ENCODE measurements around the gene RALGDS.
"Not testable (repeated sequence)": the region's sequence is repeated elsewhere in the genome, so short reads cannot be mapped to it uniquely, and the experiment has no call there.

Gene RALGDS

DNA sequence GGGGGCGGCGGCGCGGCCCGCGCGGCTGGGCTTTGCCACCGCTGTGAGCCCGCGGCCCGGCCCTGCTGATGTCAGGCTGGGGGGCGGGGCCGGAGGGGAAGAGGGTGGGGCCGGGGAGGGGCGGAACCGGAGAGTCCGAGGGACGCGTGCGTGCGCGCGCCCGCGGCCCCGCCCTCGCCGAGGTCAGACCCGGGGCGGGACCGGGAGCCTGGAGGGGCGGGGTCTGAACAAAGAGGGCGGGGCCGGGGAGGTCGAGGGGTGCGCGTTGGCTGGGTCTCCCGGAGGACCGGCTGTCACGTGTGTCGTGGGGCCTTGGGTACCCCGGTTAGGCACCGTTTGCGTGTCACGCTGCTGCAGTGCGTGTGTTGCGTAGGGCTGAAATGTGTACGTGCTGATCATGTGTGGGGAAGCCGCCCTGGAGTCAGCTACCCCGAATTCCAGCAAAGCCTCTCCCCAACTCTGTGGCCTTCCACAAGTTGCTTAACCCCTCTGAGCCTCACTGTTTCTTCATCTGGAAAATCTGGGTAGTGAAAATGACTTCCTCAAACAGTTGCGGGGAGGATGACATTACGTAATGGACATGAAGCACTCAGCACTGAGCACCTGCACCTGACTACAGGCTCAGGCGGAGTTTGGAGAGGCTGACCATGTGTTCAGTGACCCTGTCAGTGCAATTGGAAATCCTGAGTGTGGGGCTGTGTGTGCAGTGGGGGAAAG lies at the start of gene RALGDS:
Gene RALGDS (minus strand): TSS at position 43 of the 717 bp plus-strand sequence. CDS start 86 bp downstream, outside the sequence.
- peak; percentile 79 to 82 for DNase-seq (ENCODE audit: low read depth in 2 of 2)

DNA sequence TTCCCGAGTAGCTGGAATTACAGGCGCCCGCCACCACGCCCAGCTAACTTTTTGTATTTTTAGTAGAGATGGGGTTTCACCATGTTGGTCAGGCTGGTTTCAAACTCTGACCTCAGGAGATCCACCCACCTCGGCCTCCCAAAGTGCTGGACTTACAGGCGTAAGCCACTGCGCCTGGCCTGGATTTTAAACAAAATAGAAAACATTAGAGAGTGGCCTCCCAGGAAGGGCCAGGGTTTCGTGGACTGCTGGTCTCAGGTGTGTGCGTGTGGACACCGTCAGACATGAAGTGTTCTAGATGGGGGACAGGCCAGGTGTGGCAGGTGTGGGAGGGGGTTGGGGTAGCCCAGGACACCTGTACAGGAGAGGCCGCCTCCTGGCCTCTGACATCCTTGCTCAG lies 49.7 kb upstream of the RALGDS start:
- no peak for DNase-seq (ENCODE audit: low read depth in 2 of 2)

DNA sequence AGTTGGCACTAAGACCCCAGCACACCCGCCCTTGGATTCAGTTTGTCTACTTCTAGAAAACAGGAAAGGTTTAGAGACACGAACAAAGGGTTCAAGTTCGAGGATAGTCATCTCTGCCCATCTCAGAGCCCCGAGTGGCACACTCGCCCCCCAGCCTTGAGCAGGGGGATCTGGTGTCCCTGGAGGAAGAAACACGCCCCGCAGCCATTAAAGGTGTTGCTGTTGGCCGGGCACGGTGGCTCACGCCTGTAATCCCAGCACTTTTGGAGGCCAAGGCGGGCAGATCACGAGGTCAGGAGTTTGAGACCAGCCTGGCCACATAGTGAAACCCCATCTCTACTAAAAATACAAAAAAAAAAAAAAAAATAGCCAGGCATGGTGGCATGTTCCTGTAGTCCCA lies 48.6 kb upstream of the RALGDS start:
- DNase-seq (ENCODE audit: low read depth in 2 of 2) = not testable (repeated sequence)

DNA sequence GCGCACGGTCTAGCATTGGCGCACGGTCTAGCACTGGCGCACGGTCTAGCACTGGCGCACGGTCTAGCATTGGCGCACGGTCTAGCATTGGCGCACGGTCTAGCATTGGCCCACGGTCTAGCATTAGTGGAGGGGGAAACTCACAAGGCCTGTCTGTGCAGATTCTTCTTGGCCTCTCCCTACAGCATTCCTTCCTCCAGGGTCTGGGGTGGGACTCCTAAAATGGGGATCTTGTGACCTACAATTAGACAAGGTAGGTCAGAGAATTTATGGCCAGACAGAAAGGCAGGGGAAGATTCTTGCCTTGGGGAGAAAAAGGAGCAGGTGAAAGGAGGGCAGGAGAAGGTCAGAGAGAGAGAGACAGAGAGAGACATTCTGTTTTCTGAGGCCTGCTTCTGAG lies 48.1 kb upstream of the RALGDS start:
- no peak for DNase-seq (ENCODE audit: low read depth in 2 of 2)

DNA sequence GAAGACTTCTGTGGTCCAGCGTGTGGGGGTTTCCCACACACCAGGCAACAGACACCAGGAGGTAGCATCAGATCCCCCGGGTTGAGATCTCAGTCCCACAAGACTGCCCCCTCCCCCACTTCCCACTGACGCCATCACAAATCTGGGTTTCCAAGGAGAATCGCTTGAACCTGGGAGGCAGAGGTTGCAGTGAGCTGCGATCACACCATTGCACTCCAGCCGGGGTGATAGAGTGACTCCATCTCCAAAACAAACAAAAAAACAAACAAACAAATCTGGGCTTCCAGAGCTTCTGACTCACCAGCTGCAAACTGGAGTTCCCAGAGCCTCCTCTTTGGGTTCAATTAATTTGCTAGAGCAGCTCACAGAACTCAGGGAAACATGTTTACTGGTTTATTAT lies 47.4 kb upstream of the RALGDS start:
- no peak for DNase-seq (ENCODE audit: low read depth in 2 of 2)

DNA sequence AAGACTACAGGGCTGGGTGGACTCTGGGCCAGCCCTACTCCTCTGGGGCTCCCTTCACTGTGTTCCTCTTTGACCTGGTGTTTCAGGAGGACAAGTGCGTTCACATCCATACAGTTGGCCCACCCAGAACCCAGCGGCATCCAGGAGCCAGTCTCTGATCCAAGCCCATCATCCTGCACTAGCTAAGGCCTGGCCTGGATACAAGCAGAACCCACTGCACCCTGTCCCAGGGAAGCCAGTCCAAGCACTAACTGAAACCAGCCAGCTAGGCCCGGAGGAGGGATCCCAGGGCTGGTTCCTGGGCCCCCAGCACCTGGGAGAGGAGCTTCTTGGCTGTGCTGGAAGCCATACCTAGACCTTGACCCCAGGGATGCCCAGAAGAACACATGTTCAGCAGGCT lies 46.7 kb upstream of the RALGDS start:
- DNase-seq (ENCODE audit: low read depth in 2 of 2) = no peak

DNA sequence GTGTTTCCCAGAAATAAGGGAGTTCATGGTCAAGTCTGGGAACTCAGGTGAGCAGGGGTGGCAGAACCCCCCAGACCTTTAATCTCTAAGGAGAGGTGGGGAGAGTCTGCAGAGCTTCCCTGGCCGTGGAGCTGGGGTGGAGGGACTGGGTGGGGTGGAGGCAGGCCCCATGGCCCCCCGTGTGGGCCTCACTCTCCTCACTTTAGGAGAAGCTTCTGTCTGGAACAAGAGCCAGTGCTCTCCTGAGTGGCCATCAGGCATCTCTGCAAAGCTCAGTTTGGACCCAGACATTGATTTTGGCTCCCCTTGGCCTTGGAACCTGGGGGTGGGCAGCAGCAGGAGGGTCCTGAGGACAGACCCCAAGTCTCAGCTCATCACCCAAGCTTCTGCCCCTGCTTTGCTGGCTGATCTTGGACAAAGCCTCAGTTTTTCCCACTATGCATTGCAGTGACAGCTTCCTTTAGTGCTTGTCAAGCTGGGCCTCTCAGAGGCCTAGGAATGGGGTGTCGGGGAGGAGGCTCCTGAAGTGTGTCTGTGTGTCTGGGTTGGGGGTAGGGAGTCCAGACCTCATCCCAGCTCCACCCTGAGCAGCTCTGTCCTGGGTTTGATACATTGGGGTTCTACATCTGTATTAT lies 46.2 kb upstream of the RALGDS start:
- DNase-seq (ENCODE audit: low read depth in 2 of 2) = no peak

DNA sequence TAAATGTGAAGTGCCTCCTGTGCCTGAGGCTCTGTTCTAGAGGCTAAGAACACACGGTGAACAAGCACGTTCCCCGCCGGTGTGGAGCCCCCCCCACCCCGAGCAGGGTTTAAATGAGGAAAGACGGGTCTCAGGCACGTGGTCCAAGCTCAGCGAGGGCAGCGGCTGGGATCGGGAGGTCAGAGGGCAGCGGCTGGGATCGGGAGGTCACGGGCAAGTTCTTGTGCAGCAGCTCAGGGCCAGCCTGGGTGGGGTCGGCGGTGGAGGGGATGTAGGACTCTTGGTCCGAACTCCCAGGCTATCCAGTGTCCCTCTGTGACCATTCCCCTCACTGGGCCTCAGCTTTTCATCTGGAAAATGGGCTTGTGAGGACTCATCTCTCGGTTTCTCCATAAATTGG lies 45.4 kb upstream of the RALGDS start:
- DNase-seq (ENCODE audit: low read depth in 2 of 2) = no peak

DNA sequence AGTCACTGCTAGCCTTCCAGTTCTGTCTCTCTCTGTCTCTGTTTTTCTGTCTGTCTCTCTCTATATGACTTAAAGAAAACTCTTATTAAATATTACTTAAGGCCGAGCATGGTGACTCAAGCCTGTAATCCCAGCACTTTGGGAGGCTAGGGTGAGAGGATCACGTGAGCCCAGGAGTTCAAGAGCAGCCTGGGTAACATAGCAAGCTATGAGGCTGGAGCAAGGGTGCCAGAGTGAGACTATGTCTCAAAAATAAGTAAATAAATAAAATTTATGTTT lies 44.4 kb upstream of the RALGDS start:
- no peak for DNase-seq (ENCODE audit: low read depth in 2 of 2)

DNA sequence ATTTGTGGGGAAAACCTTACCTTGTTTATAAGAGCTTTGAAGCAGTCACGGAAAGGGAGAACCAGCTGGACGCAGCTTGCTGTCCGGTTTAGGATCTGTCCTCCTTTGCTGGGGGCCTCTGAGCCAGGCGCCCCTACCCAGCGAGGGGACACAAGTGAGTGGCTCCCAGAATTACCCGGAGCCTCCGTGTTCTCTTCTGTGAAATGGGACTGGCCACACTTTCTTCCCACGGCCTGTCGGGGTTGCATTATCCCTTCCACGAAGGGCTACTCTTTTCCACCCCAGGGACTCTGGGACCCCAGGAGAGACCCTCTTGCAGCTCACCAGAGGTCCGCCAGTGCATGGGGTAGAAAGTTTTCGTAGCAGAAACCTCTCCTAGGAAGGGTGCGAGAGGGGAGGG lies 43.2 kb upstream of the RALGDS start:
- no peak for DNase-seq (ENCODE audit: low read depth in 2 of 2)

DNA sequence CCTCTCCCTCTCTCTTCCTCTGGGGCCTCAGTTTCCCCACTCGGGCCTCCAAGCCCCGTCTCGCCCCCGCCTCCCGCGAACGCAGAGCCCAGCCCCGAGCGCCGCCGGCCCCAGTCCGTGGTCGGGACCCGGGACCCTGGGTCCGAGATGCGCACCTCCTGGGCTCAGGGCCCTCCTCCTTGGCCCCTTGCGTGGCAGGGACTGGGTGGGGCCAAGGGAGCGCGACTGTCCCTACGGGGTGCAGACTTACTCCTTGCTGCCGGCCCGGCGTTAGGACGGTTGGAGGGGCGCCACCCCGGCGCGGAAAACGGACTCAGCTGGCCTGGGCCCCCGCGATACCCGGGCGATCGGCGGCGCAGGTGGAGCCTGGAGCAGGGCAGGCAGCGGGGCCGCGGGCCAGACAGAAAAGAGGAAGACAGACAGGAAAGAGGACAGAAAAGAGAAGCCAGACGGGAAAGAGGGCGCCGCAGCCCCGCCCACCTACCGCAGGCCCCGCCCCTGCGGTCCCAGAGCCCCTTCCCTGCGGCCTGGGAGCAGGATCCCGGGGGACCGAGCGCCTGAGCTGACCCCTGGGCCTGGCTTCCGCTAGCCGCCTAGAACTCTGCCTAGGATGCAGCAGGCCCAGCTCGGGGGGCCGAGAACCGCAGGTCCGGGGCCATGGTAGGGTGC lies 42.6 kb upstream of the RALGDS start, which contains the start of gene GBGT1:
Gene GBGT1 (minus strand): TSS at position 411 of the 669 bp plus-strand sequence. CDS start 1,502 bp downstream, outside the sequence.
- no peak for DNase-seq (ENCODE audit: low read depth in 2 of 2)

DNA sequence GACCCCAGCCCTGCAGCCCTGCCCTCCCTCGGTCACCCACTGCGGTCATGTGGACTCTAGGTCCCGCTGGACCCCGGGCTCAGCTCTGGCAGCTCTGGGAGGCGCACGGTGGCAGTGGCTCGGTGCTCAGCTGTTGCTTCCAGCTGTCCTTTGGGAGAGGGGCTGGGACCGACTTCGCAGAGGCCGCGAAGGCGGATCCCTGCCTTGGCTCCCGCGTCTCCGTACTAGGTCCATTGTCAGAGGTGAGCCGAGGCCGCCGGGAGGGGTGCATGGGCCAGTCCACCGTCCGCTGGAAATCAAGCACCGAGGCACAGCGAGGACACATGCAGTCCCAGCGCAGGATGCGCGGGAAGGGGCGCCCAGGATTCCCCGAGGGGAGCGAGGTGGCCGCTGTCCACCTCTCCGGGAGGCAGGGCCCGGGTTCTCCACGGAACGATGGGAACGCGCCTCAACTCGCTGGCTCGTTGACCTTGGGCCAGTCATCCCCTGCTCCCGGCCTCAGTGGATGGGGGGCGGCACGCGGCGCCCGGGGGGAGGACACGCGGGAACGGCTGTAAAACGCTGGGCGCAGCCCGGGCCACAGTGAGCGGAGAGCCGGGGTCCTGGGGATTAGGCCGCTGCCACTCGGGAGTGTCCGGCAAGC lies 41.9 kb upstream of the RALGDS start:
- DNase-seq (ENCODE audit: low read depth in 2 of 2) = no peak

DNA sequence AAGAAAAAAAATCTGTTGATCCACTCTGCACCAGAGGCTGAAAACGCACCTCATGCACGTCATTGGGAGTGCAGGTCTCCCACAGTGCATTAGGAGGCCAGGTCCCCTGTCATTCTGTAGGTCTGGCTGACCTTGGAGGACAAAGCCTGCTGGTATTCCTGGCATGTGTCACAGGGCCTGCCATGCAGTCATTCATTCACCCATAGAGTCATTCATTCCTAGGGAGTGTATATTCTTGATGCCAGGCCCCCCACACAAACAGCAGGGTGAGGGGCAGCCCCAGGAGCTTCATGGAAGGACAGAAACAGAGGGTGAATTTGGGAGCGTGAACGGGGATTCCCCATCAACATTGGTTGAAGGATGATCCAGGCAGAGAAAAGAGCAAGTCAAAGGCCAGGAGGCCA lies 40.5 kb upstream of the RALGDS start:
- no peak for DNase-seq (ENCODE audit: low read depth in 2 of 2)

DNA sequence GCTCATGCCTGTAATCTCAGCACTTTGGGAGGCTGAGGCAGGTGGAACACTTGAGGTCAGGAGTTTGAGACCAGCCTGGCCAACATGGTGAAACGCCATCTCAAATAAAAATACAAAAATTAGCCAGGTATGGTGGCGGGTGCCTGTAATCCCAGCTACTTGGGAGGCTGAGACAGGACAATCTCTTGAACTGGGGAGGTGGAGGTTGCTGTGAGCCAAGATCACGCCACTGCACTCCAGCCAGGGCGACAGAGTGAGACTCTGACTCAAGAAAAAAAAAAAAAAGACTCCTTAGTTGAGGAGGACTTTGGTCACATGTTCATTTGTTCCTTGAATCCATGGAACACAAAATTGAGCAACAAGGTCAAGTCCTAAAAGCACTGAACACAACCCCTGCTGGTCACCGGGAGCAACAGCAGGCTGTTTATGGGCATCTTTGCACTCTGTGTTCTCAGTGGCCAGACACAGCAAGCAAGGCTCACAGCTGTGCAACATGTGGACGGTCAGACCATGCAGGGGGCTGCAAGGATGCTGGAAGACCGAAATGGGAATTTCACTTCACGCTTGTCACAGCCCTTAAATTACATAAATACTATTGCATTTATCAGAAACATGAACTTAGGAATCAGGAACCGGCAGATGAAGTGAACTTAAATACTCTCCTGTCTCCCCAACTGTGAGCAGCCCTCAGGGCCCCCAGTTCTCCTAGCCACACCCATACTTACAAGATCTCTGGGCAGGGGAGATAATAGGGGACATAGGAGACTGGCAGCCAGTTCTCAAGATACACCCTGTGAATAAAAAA lies 39.9 kb upstream of the RALGDS start:
- DNase-seq (ENCODE audit: low read depth in 2 of 2) = no peak

DNA sequence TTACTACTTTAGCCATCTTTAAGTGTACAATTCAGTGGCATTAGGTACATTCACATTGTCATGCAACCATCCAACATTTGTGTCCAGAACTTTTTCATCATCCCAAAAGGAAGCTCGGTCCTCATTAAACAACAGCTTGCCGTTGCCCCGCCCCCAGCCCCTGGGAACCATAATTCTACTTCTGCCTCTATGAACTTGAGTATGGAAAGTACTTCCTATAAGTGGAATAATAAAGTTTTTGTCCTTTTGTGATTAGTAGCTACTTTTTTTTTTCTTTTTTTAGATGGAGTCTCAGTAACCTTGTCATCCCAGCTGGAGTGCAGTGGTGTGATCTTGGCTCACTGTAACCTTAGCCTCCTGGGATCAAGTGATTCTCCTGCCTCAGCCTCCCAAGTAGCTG lies 37.7 kb upstream of the RALGDS start:
- no peak for DNase-seq (ENCODE audit: low read depth in 2 of 2)

DNA sequence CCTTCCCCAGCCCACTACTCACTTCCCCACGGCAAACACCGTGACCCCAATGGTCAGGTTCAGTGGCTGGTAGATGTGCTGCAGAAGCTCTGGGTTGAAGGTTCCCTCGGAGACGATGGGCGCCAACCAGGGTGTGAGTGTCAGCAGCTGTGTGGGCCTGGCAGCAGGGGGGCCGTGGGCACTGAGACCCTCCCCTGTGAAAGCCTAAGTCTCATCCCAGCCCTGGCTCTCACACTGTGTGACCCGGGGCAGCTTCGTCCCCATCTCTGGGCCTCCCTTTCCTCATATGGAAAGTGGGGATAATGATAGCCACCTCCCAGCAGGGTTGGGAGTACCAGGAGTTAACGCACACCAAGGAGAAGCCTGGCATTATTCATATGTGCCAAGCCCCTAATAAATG lies 34.1 kb upstream of the RALGDS start:
- DNase-seq (ENCODE audit: low read depth in 2 of 2) = no peak

DNA sequence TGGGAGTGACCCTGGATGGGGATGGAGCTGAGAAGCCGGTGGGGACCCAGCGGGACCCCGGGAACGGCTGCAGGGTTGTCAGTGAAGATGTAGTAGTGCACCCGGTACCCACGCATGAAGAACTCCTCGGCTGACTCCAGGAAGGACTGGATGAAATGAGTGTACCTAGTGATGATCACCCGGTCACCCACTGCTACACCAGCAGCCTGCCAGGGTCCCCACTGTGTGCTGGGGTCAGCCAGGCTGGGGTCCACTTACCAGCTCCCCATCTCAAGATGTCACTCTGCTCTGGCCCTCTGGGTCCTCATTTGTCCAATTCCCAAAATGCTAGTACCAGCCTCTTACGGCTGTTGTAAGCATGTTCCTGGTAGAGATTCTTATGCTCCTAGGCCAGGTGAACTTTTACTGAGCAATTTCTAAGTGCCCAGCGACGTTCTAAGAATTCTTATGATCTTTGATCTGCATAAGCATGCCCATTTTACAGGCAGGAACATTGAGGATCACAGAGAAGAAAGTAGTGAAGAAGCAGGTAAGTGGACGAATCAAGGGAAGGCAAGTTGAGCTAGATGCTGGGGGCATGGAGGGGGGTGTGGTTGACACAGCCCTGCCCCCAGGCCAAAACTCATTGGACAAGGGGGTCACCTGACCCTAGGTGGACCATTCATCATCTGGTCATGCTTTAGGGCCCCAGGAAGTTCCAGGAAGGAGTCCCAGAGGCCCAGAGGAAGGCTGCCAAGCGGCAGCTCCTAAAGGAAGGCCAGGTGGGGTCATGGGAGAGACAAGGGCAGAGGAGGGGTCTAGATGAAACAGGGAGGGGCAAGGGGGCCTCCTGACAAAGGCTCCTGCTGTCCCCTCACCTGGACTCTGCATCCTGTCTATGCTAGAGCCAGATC lies 33.3 kb upstream of the RALGDS start:
- no peak for DNase-seq (ENCODE audit: low read depth in 2 of 2)

DNA sequence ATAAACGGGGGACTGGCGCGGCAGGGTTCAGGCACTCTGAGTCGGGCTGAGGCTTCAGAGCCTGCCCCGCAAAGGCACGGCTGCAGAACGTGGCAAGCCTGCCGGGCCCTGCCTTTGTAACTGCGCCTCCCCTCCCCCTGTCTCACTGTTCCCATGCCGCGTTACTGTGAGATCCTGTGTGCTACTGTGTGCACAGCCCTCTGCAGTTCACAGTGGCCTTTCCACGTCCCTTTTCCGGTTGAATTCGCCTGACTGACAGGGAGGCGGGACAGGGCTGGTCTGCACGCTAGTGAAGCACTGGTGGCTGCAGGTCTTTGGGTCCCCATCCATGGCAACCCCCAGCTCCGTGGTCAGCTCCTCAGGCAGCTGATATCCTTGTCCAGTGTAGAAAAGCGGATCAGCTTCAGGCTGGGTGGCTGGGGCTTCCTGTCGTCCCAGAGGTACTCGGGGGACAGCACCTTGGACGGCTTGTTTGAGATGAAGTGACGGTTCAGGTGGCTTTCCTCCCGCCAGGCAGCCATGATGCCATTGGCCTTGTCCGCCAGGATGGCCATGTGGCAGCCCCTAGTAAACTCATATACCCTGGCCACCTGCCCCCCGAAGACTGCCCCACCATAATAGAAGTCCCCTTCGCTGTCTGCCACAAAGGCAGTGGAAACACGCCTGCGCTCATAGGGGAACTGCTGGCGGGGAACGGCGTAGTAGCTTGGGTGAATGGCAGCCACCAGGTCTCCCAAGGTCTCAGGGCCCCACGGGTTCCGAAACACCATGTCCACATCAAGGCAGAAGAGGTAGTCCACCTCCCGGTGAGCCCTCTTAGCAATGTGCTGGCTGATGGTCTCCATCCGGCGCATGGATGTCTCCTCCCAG lies 32.4 kb upstream of the RALGDS start:
- no peak for DNase-seq (ENCODE audit: low read depth in 2 of 2)

DNA sequence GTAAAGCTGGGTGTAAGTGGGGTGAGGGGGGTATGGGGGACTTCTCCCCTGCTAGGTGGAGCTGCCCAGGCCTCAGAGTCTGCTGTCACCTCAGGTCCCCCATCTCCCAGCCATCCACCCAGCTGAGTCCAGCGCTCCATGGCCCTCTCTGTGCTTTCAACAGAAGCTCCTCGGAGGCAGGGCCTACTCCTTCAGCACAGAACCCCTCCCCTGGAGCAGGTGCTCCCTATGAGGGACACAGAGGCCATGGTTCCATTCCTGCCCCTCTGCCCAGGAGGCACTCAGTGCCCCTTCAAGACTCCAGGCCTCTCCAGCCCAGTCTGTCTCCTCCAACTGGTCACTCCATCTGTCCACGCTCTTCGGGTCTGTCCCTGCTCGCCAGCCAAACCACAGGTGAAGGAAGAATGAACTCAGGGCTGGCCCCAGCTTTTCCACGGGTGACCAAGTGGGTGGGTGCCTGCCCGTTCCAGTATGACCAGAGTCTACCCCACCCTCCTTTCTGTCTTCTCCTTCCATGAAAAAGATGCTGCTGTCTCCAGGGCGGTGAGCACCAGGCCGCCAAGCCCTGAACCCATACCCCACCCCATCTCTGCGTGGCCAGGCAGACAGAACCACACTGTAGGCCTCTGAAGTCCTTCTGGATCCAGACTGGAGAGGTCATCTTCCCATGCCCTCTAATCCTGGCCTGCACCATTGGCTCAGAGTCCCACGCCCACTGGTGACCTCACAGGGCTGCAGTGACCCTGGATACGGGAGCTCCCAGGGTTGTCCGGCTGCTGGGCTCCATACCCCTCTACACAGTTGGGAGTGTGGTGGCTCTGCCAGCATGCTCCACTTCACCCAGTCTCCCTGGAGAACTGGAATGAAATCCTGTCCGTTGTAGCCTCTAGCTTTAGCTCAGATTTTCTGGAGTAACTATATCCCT lies 30.8 kb upstream of the RALGDS start:
- DNase-seq (ENCODE audit: low read depth in 2 of 2) = no peak

Measured in stimulated activated CD8-positive, alpha-beta memory T cell treated with anti-CD3 and anti-CD28 coated beads, Interleukin-15, amount 100 ng/mL, for 4 hours (primary cell).